Left kidney (tissue), 2 donors: Measurements from ENCODE around the gene GAB1. TPM values are rescaled to one million over a fixed set of nuclear protein-coding genes. Genes with fewer than 3 reads are reported as not detected.

Source experiments
- DNase-seq: peaks from one replicate; pipeline ENCODE4 v3.0.0-alpha.2; 2013
- polyA plus RNA-seq: library from polyadenylated mRNA; unstranded; fragments of 120-200 nt; gene quantifications from one replicate; pipeline ENCODE4 v1.2.1, GENCODE V29; 2013; ENCODE audit not compliant: insufficient read length

The GAB1 gene
- polyA plus RNA-seq, 1 donor = 62.9 TPM

DNA sequence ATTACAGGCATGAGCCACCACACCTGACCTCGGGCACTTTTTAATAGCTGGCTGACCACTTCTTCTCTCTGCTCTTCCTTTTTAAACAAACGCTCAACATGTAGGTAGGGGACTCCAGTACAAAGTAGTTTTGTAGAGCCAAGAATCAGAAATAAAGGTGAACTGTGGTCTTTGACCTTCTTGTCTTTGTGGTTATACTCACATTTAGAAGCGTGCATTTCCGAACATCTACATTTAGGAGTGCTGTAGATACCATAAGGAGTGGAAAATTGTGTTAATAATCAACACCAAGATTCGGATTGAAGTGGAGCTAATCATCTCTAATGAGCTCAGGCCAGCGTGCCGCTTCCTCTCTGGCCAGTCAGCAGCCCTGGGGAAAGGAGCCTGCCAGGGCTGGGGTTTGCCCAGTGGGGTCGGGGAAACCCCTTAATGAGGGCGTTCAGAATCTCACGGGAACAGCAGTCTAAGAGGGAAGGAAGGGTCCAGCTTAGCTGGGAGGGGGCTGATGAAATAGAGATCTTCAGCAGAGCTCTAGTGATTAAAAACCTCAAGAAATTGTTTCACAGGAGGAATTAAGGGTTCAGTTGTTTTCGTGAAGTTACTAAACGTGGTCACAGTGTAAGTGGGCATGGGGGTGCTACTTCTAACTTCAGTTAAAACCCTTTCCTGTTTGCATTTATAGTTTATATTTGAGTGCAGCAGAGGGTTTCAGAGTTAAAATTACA is 81.2 kb downstream of the GAB1 start:
- no peak for DNase-seq

DNA sequence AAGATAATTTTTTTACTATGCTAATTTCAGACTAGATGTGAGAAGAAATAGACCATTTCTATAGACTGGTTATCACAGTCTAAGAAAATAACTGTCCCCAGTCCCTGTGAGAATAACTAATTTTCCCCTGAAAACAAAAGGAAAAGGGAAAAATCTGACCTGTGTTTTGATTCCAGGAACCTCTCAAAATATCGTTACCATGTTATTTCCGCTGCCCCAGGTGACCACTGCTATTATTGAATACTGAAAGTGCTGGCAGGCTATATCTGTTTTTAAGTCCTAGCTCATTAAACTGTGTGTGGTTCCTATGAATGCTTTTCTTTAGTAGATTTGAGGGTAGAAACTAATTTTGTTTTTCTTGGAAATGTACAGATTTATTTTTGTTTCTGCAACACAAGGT is 83.6 kb downstream of the GAB1 start:
- no peak for DNase-seq

DNA sequence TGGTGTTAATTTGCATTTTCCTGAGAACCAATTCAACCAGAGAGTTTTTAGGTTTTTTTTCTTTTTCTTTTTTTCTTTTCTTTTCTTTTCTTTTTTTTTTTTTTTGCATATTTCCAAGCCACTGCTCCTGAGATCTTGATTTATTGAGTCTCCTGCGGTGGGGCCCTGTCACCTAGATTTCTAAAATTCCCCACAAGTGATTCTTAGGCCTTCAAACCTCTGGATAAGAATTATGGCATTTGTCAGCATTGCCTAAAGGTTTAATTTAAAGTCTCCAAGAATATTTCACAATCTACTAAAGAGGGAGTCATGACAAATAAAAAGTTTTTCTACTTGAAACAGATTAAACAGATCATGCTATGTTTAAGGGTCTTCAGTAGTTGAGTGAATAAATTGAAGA is 84.9 kb downstream of the GAB1 start:
- no peak for DNase-seq

DNA sequence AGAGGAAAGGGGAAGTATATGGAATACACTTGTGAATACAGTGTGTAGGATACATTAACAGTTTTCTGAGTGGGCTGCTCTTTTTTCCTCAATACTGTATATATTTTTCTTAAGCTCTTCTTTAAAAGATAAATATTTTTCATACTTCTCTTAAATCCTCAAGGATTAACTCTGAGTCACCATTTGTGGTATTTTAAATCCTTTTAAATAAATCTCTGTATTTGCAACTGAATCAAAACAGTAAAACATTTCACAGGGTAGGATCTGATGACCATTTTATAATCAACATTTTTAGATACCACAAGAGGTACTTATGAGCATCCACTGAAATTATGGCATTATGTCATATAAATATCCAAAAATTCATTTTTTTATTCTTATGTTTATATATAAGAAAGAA is 87.6 kb downstream of the GAB1 start:
- no peak for DNase-seq

DNA sequence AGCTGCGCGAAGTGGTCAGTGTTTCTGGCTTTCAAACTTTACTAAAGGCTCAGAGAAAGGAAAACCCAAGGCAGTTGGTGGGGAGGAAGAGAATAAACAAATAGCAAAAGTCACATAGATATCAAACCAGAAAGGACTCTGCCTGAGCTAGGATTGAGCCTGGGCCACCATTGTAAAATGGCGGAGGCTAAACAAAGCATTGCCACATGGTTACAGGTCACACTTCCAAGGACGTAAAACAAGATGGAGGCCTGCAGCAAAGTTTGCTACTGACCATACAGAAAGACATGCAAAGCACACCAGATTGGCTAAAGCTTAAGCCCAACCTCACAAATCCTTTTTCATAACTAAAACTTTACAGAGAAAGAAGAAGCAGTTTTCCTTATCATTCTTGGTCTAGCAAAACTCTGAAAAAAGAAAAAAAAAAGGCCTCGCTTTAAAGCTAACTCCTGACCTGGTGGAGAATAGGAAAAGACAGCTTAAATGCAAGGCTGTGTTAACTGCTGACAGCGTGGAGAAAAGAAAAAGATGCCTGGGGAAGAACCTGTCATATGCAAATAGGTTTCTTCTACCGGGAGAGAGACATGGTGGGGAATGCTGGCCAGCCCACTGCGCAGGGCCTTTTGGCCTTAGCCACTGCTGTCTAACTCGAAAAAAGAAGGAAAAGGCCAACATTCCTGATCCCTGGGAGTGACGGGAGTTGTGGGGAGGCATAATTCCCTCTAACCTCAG is 95.0 kb downstream of the GAB1 start:
- no peak for DNase-seq

DNA sequence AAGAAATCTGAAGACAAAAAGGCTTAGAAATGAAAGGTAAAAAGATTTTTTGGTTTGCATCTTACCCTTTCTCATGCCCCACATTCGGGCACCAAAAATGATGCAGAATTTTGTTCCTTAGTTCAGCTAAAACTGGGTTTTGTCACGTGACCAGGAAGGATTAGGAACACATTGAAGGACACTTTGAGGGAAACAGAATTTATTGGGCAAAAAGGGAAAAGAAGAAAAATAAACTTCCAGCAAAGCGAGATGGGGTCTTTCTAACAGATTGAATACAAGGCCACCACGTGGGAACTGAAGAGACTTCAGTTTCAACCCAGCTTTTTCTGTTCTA is 95.5 kb downstream of the GAB1 start:
- DNase-seq = no peak

DNA sequence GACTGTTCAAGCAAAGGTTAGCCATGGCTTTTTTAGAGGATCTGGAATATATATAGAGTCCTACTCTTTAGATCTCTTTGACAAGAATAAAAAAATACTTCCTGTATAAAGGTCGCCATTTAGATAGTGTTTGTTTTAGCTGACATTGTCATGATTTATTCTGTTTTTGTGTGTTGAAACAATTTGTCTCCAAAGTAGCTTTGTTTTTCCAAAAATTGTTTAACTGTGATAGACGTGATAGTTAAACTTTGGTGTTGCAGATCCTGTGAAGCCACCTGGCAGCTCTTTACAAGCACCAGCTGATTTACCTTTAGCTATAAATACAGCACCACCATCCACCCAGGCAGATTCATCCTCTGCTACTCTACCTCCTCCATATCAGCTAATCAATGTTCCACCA is 96.6 kb downstream of the GAB1 start:
- DNase-seq = no peak

DNA sequence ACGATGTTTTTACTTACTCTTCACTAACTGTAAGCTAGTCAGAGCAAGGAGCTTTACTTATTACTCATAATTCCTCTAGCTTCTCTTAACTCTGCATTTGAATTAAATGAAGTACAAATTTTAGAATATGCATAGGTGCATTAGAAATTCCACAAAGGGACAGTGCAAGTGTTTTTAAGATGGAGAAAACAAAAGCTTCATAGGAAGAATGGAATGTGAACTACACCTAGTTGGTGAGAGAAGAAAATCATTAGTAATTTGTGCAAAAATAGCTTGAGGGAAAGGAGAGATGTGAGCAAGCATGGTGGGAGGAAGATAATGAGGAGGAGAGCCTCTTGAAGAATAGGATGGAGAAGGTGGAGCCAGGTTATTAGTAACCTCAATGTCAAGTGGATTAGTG is 99.3 kb downstream of the GAB1 start:
- DNase-seq = no peak

DNA sequence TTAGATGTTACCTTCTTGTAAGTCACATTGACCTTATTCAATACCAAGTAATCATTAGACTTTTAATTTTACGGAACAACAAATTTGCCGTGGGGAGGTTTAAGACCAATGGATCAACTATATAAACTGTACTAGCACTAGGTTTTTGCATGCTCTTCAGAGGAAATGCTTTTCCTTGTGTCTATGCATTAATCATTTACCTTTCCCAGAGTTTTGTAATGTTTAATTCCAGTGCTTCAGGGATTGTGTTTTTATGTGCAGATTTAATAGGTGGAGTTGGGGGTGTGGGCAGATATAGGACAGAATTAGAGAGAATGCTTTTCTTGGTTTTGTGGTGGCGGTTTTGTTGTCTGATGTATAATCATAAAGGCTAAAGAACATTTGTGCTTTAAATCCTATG is 100.8 kb downstream of the GAB1 start:
- no peak for DNase-seq

DNA sequence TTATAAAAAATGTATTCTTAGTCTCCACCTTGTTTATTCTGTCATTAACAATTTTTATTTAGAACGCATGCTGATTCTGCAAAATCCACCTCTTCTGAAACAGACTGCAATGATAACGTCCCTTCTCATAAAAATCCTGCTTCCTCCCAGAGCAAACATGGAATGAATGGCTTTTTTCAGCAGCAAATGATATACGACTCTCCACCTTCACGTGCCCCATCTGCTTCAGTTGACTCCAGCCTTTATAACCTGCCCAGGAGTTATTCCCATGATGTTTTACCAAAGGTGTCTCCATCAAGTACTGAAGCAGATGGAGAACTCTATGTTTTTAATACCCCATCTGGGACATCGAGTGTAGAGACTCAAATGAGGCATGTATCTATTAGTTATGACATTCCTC is 101.3 kb downstream of the GAB1 start:
- no peak for DNase-seq

DNA sequence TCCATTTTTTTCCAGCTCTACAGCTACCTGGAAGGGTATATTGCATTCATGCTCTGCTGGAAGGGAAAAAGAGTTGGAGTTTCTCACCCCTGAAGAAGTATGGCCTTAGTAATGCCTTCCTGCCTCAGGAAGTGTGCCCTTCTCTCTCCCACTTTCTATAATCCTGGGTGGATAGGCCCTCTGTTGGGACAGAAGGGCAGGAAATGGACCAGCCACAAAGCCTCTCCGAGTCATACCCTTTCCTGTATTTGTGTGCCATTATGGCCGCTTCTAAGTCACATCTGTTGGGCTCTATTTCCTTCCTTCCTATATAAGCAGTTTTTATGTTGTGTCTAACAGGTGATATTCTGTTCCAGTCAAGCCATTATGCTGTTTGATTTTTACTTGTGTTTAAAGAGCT is 102.0 kb downstream of the GAB1 start:
- no peak for DNase-seq

DNA sequence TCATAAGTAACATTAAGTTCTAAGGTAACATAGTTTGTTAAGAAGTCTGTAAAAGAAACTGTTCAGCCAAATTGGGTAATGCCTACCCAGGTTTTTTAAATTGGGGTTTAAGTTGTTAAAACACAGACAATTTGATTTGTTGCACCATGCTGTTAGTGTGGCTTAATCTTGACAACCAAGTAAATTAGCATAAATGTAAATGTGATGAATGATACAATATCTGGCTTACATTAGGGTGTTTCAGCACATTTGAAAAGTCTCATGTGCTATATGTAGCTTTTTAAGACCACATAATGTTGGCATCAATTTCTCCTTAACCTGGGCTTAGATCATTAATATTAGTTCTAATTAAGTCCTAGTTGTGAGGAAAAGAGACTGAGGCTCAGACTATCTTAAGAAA is 104.4 kb downstream of the GAB1 start:
- DNase-seq = no peak

DNA sequence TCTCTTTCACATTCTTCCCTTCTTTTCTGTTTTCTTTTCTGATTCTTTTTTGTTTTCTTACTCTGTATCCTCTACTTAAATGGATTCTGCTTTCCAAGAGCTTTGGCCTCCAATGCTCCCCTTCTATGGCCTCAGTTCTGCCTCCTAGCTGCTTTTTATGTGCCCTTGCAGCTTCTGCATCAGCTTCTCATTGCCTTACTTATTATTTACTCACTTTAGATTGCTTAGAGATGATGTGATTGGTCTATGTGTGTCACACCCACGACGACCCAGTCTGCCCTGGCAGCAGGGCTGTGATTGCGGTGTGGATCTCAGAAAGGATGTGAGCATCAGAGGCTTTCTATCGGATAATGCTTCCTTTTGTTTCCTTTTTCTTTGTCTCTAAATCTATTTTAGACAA is 105.0 kb downstream of the GAB1 start:
- no peak for DNase-seq

DNA sequence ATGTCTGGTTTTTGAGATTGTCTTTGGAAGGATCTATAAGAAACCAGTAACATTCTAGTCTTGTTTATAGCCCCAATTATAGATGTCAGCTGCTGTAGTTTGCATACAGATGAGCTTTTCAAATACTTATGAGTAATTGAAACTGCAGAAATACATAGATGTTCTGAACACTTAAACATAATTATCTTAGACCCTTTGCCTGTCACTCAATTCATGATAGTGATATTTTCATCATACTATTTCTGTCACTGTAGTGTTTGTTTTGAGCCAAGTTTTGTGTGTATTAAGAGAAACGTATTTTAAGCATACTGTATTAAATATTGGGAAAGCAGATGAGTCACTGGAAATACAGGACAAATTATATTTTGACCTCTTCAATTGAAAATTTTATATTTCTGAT is 107.1 kb downstream of the GAB1 start:
- DNase-seq = no peak

DNA sequence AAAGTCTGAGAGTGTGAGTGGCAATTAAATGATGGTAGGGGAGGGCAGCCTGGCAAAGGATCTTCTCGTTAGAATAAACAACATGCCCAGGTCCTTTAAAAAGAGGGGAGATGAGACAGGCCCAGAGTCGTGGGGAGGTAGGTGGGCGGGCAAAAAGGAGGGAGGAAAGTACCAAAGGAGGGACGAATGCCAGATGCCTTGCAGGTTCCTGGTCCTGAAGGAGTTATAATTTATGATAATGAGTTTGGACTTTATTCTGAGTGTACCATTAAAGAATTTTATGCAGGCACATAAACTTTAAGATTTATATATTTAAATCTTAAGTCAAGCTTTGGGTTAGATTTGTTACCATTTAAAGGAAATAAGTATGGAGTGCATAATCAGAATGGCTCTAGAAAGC is 114.5 kb downstream of the GAB1 start:
- no peak for DNase-seq

DNA sequence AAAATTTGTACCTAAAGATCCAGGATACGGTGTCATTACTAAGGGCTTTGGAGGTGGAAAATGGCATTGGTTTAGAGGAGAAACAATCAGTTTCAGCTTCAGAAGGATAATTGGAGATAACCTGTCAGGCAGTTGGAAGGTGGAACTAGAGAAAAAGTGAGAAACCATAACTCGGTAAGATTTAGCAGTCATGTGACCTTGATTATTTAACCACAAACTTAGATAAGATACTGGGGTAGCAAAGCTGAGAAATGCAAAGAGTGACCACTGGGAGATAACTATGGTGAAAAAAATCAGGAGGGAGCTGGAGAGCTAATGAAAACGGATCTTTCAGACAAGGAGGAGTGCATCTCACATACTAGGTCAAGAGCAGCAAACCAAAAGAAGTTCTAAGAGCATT is 118.5 kb downstream of the GAB1 start:
- no peak for DNase-seq

DNA sequence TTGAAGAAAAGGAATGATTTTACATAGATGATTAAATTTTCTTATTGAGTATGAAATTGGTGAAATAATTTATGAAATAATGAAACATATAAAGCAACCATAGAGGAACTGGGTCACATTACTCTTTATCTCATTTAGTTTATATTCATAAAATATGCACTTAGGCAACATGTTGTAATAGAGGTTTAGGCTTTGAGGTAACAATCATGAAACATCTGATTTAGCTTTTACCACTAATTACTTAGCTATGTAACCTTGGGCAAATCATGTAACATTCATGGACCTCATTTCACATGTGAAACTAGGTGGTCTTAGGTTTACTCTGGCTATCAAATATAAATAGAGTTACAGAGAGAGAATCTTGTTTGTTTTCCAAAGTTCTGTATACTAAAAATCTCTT is 122.3 kb downstream of the GAB1 start:
- no peak for DNase-seq

DNA sequence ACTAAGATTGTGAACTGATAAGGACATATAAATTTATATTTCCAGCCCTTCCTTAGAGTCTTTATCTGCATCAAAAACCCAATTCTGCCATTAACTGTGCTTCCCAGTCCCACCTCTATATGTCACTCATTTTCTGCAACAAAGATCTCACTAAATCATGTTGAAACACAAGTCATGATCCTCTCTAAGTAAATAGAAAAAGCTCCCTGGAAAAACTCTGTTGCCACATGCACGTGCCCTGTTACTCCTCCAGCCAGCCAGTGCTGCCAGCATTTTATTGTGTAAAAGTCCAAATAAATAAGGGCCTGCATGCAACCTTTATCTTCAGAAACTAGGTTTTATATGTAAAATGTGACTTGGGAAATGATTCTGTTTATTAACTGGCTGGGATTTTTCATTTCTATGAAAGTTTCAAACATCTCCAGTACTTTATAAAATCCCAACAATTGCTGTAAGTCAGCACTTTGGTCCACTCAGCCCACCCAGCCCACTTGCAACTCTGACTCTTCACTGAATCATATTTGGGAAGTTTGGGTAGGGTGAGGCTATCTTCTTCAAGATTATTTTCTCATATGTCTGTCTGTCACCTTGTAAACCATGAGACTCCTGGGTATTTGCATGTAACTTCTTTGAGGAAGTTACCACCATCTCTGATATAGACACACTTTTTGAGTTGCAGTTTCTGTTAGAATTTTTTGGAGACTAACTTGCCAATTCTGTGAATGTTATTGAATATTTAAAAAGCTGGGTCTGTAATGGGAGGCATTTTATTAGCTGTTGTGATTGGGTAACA is 136.9 kb downstream of the GAB1 start:
- no peak for DNase-seq

DNA sequence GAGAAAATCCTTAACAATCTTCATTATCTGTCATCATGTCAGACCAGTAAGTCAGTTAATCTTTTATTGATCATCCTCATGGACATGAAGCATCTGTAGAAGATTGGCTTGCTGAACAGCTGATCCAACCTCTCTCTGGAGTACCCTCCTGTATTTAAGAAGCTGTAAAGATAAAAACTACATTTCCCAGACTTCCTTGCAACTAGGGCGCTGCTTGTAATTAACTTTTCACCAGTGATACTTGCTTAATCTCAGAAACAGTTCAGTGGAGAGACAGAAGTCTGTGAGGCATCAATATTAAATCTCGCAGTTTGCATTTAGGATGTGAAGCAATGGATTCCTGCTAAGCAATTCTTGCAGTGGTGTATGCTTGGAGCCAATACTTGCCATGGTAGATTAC is 140.8 kb downstream of the GAB1 start:
- DNase-seq = no peak

DNA sequence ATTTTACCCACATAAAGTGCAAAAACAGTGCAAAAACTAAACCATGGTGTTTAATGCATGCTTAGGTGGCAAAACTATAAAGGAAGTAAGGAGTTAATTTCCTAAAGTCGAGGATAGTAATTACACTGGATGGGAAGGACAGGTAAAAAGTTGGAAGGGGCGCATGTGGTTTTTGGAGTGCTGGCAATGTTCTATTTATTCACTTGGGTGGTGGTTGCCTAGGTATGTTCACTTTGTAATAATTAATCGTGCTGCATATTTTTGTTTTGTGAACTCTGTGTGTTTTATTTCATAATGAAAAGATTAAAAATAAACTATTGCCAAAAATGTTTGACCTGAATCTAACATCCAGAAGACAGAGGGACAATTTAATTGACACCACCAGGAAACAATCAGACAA is 144.7 kb downstream of the GAB1 start:
- no peak for DNase-seq

DNA sequence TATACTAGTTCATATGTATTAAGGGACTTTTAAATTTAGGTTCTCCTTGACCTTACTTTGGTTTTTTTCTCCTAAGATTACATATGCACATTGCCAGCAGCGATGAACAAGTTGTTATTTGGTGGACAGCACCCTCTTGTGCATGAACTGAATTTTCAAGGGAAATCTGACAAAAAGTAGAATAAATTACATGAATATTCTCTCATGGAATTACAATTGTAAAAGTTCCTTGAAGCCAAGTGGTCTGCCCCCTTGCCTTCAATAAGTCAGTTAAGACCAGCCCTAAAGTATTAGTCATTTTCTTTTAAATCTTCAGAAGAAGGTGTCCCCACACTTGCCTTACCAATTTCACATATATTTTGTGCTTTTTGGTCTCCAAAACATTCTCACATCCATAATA is 146.2 kb downstream of the GAB1 start:
- peak; percentile 32 for DNase-seq

DNA sequence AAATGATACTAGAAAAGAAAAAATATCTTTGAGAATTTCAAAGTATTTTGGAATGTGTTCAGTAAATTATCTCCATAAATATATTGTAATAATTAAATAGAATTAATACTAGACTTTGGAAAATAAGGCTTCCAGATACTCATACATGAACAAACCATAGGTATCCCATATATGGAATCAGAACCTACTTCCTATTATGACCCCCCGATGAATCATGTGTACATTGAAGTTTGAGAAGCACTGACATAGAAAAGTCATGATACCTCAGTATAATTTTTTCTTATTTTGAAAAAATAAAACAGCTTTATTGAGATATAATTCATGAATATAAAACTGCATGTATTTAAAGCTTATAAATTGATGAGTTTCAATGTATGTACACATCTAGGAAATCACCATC is 149.6 kb downstream of the GAB1 start:
- no peak for DNase-seq

DNA sequence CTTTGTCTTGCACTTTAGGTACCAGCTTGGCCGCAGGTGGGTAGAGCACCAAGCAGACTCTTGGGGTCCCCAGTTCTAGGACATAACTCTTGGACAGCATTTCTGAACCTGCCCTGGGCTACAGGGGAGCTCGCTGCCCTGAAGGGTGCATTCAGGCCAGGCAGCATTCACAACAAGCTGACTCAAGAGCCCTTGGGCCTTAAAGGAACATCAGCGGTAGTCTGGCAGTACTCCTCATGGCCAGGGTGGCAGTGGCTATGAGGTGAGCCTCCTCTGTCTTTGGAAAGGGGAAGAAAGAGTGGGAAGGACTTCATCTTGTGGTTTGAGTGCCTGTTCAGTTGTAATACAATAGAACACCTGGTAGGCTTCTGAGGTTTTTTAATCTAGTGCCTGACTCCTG is 152.0 kb downstream of the GAB1 start:
- no peak for DNase-seq

DNA sequence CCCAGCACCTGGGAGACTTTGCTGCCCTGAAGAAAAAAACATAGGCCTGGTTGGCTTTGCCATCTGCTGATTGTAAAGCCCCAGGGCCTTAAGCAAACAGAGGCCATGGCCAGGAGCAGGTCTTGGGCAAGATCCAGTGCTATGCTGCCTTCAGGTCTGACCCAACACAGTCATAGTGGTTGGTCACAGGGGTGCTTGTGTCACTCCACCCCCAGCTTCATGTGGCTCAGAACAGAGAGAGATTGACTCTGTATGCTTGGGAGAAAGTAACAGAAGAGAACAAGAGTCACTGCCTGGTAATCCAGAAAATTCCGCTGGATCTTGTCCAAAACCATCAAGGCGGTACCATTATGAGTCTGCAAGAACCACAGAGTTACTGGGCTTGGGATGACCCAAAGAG is 152.4 kb downstream of the GAB1 start:
- no peak for DNase-seq
